ENCODE measurements around the gene C10orf90. TPM values are rescaled to one million over a fixed set of nuclear protein-coding genes. Genes with fewer than 3 reads are reported as not detected.
A peak's percentile ranks its signal among the peaks of the same experiment; 100 is the strongest.

The C10orf90 gene
- total and polyA plus RNA-seq, 5 donors, result 0.22 TPM; not detected in 4

DNA sequence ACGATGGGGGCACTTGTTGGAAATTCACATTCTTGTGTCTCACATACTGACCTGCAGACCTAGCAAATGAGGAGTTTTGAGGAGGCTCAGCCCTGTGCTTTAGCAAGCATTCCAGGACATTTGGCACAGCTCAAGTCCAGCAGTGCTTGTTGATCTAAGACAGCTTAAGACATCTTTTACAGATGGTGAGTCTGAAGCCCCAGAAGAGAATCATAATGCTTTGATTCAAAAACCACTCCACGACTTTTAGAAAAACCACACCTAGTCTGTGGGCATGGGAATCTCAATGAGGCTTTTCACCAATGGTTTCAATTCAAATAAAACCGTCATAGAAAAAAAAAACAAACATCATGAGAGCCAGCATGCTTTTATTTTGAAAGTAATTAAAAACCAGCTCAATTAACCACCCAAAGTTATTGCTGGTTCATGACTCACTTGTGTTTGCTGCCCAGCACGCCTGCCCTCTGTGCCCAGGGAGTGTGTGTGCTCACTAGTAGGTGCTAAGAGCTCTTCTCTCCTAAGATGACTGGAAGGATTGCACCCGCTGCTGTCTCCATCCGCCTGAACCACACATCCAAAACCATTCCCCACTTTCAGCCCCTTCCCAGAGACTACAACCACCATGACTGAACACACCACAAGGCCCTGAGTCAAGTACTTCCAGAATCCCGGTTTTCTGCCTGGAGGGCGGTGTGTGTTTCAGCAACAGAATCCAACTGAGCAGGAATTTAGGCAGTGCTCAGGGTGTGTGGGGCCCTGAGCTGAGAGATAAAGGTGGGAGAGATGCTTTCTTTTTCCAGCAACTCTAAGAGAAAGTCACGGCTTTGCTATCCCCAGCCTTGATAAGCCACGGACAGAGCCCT lies 152.0 kb downstream of the C10orf90 start:
- 66% methylated on average over 10 of the region's 10 CpGs for WGBS
- no peak for ATAC-seq
- intact Hi-C loops (cut with DNase I), result no loop called here
- no peak for DNase-seq
- H3K9me3 ChIP-seq (ENCODE audit: control insufficient read depth, low read length), result no peaks in the 10 kb centered on the region
- no peaks in the 10 kb centered on the region for H3K4me1 ChIP-seq (ENCODE audit: control insufficient read depth, insufficient read depth, low read length)
- H3K27ac ChIP-seq (ENCODE audit: low read length), result no peak overlapping the region
- no peaks in the 10 kb centered on the region for H3K27me3 ChIP-seq (ENCODE audit: control insufficient read depth, insufficient read depth)
- H3K4me3 ChIP-seq (ENCODE audit: low read length), result no peak overlapping the region

DNA sequence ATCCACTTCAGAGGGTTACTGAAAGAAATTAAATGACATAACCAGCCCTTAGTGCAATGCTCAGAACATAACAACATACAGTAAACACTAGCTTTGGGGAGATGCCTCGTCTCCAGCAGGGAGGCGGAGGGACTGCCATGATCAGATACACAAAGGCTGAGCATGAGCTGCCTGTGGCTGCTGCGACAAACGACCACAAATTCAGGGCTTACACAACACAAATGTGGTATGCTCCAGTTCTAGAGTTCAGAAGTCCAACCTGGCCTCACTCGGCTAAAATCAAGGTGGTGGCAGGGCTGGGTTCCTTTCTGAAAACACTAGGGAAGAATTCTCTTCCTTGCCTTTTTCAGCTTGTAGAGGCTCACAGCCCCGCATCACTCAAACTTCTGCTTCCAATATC lies 154.0 kb downstream of the C10orf90 start:
- 86% methylated on average over 6 of the region's 6 CpGs for WGBS
- no peak overlapping the region for H3K4me3 ChIP-seq (ENCODE audit: low read length)
- no peaks in the 10 kb centered on the region for H3K27me3 ChIP-seq (ENCODE audit: control insufficient read depth, insufficient read depth)
- no peak overlapping the region for H3K27ac ChIP-seq (ENCODE audit: low read length)
- intact Hi-C loops (cut with DNase I), result no loop called here
- no peak for DNase-seq
- no peaks in the 10 kb centered on the region for H3K9me3 ChIP-seq (ENCODE audit: control insufficient read depth, low read length)
- no peak for ATAC-seq
- H3K4me1 ChIP-seq (ENCODE audit: control insufficient read depth, insufficient read depth, low read length), result no peaks in the 10 kb centered on the region

DNA sequence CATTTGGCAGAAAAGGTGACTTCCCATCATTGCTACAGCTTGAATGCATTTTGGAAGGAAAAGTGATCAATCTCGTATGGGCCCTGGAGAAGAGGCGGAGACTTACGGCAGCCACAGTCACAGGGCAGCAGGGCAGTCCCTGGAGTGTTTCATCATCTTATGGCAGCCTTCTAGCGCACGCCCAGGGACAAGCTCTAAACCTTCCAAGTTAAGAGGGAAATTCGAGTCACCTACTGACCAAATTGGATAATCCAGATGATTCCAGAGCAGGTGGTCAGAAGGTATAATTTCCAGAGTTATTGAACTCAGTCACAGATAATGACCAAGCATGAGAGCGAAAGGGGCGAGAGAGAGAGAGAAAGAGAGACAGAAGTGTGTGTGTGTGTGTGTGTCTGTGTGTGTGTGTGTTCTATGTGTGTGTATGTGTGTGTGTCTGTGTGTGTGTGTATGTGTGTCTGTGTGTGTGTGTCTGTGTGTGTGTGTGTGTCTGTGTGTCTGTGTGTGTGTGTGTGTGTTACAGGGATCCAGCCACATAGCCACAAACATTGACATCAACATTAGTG lies 158.5 kb downstream of the C10orf90 start:
- H3K4me1 ChIP-seq (ENCODE audit: control insufficient read depth, insufficient read depth, low read length), result no peaks in the 10 kb centered on the region
- H3K27me3 ChIP-seq (ENCODE audit: control insufficient read depth, insufficient read depth), result no peaks in the 10 kb centered on the region
- no peak overlapping the region for H3K27ac ChIP-seq (ENCODE audit: low read length)
- no peaks in the 10 kb centered on the region for H3K9me3 ChIP-seq (ENCODE audit: control insufficient read depth, low read length)
- ATAC-seq (no peak), DNase-seq (no peak)
- H3K4me3 ChIP-seq (ENCODE audit: low read length), result no peak overlapping the region
- intact Hi-C loops (cut with DNase I), result no loop called here
- 51% methylated on average over 8 of the region's 8 CpGs for WGBS

DNA sequence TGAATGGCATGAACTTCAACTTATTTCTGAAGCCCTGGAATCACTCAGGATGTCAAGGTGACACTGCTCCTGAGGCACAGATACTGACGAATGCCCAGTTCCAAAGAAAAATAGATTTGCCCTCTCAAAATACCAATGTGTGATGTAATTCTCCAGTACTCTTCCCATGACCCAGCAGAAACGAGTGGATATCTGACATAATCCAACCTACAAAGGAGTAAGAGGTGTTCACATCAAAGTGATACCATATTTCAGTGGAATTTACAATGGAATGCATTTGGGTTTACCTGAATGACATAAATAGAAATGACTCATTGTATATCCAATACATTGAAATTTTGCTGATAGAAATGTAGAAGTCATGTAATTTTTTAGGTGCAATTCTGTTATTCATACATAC lies 161.3 kb downstream of the C10orf90 start:
- Histone ChIP-seq H3K9me3 (ENCODE audit: control insufficient read depth, low read length) (no peaks in the 10 kb centered on the region), H3K27me3 (ENCODE audit: control insufficient read depth, insufficient read depth) (no peaks in the 10 kb centered on the region), H3K27ac (ENCODE audit: low read length) (no peak overlapping the region), H3K4me1 (ENCODE audit: control insufficient read depth, insufficient read depth, low read length) (no peaks in the 10 kb centered on the region), H3K4me3 (ENCODE audit: low read length) (no peak overlapping the region)
- no peak for ATAC-seq
- WGBS, result 62% methylated on average over 2 of the region's 2 CpGs
- intact Hi-C loops (cut with DNase I), result loop anchor here in 1 of 4 donors (10.0 kb wide), 1 partner anchor 534 kb away; no protein-coding TSS in a partner anchor
- DNase-seq, result no peak

DNA sequence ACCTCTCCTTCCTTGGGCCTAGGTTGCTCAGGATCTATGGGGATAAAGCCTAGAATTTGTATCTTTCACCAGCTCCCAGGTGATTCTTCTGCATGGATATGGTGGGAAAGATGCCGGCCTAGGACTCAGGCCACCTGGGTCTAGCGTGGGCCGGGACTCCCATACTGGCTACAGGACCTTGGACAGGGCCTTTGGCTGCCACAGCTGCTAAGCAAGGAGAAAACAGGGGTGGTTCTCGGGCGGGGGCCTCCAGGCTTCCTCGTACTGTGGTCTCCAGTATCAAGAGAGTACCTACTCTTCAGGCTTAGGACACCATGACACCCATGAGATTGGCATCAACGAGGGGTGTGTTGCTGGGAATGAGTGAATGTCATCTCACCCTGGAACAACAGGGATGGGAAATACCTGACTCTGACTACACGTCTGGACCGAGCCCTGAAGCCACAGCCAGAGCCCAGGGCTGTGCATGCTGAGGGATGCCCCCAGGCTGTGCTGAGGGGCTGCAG lies 161.9 kb downstream of the C10orf90 start:
- H3K27ac ChIP-seq (ENCODE audit: low read length), result no peak overlapping the region
- DNase-seq, result no peak
- no peak overlapping the region for H3K4me3 ChIP-seq (ENCODE audit: low read length)
- H3K27me3 ChIP-seq (ENCODE audit: control insufficient read depth, insufficient read depth), result no peaks in the 10 kb centered on the region
- intact Hi-C loops (cut with DNase I), result loop anchor here in 1 of 4 donors (10.0 kb wide), 1 partner anchor 534 kb away; no protein-coding TSS in a partner anchor
- ATAC-seq, result no peak
- H3K9me3 ChIP-seq (ENCODE audit: control insufficient read depth, low read length), result no peaks in the 10 kb centered on the region
- no peaks in the 10 kb centered on the region for H3K4me1 ChIP-seq (ENCODE audit: control insufficient read depth, insufficient read depth, low read length)
- WGBS, result 70% methylated on average over 9 of the region's 9 CpGs

DNA sequence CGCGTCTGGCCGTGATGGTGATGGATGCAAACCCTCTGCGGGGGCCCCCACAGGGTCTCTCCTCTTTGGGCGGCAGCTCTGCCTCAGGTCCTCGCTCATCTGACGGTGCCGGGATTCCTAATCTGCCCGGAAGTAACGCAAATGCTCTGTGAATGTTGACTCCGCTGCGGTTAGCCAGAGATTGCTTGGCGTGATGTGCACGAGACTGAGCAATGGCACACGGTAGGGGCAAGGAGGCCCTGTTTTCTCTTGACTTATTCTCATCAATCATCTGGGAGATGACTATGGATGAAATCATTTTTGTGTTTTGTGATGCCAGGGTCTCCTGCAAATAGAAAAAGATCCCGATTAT lies 165.8 kb downstream of the C10orf90 start:
- intact Hi-C loops (cut with DNase I), result loop anchor here (1.0 to 10.0 kb wide), 4 partner anchors 521 to 530 kb away; no protein-coding TSS in a partner anchor
- Histone ChIP-seq H3K4me3 (ENCODE audit: low read length) (no peak overlapping the region), H3K27ac (ENCODE audit: low read length) (no peak overlapping the region), H3K4me1 (ENCODE audit: control insufficient read depth, insufficient read depth, low read length) (no peaks in the 10 kb centered on the region), H3K9me3 (ENCODE audit: control insufficient read depth, low read length) (no peaks in the 10 kb centered on the region), H3K27me3 (ENCODE audit: control insufficient read depth, insufficient read depth) (no peaks in the 10 kb centered on the region)
- 82% methylated on average over 16 of the region's 16 CpGs for WGBS
- DNase-seq (peak in 1 of 3 donors; percentile 14), ATAC-seq (no peak)

DNA sequence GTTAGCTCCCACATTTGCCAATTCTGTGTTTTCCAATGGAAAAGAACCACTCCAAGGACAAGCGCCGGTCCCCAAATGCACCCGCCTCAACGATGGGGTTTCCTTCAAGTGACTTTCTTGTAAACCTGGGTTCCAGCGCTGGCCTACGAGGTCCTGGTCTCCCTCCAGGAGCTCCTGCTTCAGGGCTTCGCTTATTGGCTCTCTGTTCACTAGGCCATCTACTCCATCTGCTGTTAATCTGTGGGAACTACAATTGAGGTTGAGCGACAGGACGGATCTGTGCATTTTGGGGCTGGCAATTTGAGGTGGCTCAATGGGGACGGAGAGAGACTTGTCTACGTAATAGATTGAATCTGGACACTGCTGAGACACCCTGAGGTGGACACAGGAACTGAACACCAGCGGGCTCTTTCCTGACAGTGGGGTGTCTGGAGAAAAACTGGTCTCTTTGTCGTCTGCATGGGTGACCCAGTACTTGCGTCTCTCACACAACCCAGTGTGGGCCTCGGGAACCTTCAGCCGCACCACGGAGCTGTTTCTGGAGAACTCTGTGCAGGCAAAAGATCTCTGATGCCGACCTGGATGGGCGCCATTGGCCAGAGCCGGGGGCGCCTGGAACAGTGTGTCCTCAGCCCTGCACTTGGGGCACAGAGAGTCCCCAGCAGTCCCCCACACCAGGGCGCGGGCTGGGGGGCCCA lies 166.3 kb downstream of the C10orf90 start:
- H3K9me3 ChIP-seq (ENCODE audit: control insufficient read depth, low read length), result no peaks in the 10 kb centered on the region
- no peaks in the 10 kb centered on the region for H3K4me1 ChIP-seq (ENCODE audit: control insufficient read depth, insufficient read depth, low read length)
- no peak overlapping the region for H3K4me3 ChIP-seq (ENCODE audit: low read length)
- intact Hi-C loops (cut with DNase I), result loop anchor here (1.0 to 10.0 kb wide), 4 partner anchors 521 to 529 kb away; no protein-coding TSS in a partner anchor
- WGBS, result 55% methylated on average over 23 of the region's 23 CpGs
- ATAC-seq, result peak; percentile 69 to 79
- DNase-seq, result peak; percentile 30 to 50 (median 46)
- H3K27me3 ChIP-seq (ENCODE audit: control insufficient read depth, insufficient read depth), result no peaks in the 10 kb centered on the region
- H3K27ac ChIP-seq (ENCODE audit: low read length), result no peak overlapping the region

DNA sequence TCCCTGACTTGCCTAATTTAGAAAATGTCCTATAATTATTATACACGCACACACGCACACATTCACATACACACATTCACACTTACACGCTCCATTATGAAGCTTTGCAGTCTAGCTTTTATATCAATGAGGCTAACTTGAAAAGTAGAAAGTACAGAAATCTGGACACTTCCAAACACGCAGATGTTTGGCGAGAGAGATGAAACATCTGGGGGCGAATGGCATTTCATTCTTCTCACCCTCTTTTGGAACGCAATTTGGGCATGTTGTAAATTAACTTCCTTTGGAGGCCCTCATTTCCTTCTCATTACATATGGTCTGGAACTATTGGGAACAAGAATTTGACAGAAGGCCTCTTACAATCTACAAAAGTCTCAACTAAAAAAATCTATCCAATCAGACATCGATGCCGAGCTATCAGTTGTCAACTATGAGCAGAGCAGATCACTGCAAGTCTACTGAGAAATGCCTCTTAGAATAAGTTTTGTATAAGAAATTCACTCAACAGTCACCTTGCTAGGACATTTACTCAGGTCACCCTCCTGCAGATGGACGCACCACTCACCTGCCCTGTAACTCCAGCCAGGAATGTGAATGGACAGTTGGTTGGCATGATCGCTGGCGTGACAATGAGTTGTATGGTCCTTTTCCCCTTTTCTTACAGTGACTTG lies 167.0 kb downstream of the C10orf90 start:
- Histone ChIP-seq H3K9me3 (ENCODE audit: control insufficient read depth, low read length) (no peaks in the 10 kb centered on the region), H3K27me3 (ENCODE audit: control insufficient read depth, insufficient read depth) (no peaks in the 10 kb centered on the region), H3K4me1 (ENCODE audit: control insufficient read depth, insufficient read depth, low read length) (no peaks in the 10 kb centered on the region), H3K4me3 (ENCODE audit: low read length) (no peak overlapping the region), H3K27ac (ENCODE audit: low read length) (no peak overlapping the region)
- intact Hi-C loops (cut with DNase I), result loop anchor here (1.0 to 10.0 kb wide), 4 partner anchors 520 to 529 kb away; no protein-coding TSS in a partner anchor
- no peak for ATAC-seq
- DNase-seq, result no peak
- WGBS, result 84% methylated on average over 12 of the region's 12 CpGs

DNA sequence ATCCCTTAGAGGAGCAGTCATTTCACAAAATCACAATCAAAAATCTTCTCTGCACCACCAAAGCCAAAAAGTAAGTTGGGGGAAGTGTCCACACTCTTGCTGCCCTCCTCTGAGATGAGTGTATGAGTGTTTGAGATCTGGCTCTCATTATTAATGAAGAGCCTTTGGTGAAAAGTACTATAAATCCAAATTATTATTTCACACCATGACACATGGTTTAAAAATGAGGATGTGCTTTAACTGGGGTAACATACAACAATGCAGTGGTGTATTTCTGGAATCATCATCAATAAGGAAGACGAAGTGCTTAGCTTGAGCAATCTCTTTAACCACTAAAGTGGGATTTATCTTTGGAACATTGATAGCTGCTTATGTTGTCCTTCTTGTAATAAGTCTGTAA lies 168.1 kb downstream of the C10orf90 start:
- Histone ChIP-seq H3K4me1 (ENCODE audit: control insufficient read depth, insufficient read depth, low read length) (no peaks in the 10 kb centered on the region), H3K4me3 (ENCODE audit: low read length) (no peak overlapping the region), H3K9me3 (ENCODE audit: control insufficient read depth, low read length) (no peaks in the 10 kb centered on the region), H3K27ac (ENCODE audit: low read length) (no peak overlapping the region), H3K27me3 (ENCODE audit: control insufficient read depth, insufficient read depth) (no peaks in the 10 kb centered on the region)
- ATAC-seq (no peak), DNase-seq (no peak)
- intact Hi-C loops (cut with DNase I), result loop anchor here in 2 of 4 donors (5.0 to 10.0 kb wide), 2 partner anchors 520 to 528 kb away; no protein-coding TSS in a partner anchor
- 85% methylated on average over 1 of the region's 1 CpG for whole genome bisulfite sequencing

DNA sequence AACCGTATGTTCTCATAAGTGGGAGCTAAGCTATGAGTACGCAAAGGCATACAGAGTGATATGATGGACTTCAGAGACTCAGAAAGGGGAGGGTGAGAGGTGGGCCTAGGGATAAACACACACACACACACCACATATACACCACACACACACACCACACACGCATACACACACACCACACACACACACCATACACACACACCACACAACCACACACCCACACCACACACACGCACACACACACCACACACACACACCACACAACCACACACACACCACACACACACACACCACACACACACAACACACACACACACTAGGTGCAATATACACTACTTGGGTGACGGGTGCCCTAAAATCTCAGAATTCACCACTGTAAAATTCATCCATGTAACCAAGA lies 168.7 kb downstream of the C10orf90 start:
- Histone ChIP-seq H3K27ac (ENCODE audit: low read length) (no peak overlapping the region), H3K4me3 (ENCODE audit: low read length) (no peak overlapping the region), H3K4me1 (ENCODE audit: control insufficient read depth, insufficient read depth, low read length) (no peaks in the 10 kb centered on the region), H3K9me3 (ENCODE audit: control insufficient read depth, low read length) (no peaks in the 10 kb centered on the region), H3K27me3 (ENCODE audit: control insufficient read depth, insufficient read depth) (no peaks in the 10 kb centered on the region)
- ATAC-seq (no peak), DNase-seq (no peak)
- 94% methylated on average over 5 of the region's 5 CpGs for WGBS
- intact Hi-C loops (cut with DNase I), result loop anchor here in 2 of 4 donors (5.0 to 10.0 kb wide), 2 partner anchors 520 to 527 kb away; no protein-coding TSS in a partner anchor

Measured in right cardiac atrium (tissue), 5 donors.